Measurements from ENCODE around the gene OR6B3.

- TF ChIP-seq SRF (IDR thresholded peaks at IDR 0.05; ENCODE audit: low read depth, low read length) (no peak), EZH2 (IDR thresholded peaks at IDR 0.05; ENCODE audit: low read depth, low read length, severe bottlenecking) (no peak), POLR2A (IDR thresholded peaks at IDR 0.05; ENCODE audit: control extremely low read depth in 1 of 2, low read depth in 2 of 2, low read length in 2 of 2) (no peak), MAX (IDR thresholded peaks at IDR 0.05) (no peak), CTCF (IDR thresholded peaks at IDR 0.05; ENCODE audit: control extremely low read depth in 1 of 3, insufficient read depth in 1 of 3, low read depth in 1 of 3, low read length in 3 of 3) (no peak), ATF3 (IDR thresholded peaks at IDR 0.05; ENCODE audit: insufficient read depth, low read depth, low read length) (no peak), YY1 (IDR thresholded peaks at IDR 0.05; ENCODE audit: low read depth, low read length) (no peak), SP1 (IDR thresholded peaks at IDR 0.05; ENCODE audit: low read depth, low read length) (no peak), BRCA1 (IDR thresholded peaks at IDR 0.05; ENCODE audit: low read depth, low read length) (no peak), JUND (IDR thresholded peaks at IDR 0.05; ENCODE audit: low read length) (no peak), GABPA (IDR thresholded peaks at IDR 0.05; ENCODE audit: borderline replicate concordance, insufficient read depth, low read length) (no peak), USF2 (IDR thresholded peaks at IDR 0.05; ENCODE audit: low read length) (no peak), EGR1 (IDR thresholded peaks at IDR 0.05; ENCODE audit: borderline replicate concordance, low read depth, low read length) (no peak)
Measured at GRCh38 chr2:240032406-240033329, 20.7 kb downstream of the OR6B3 start.
